CD4-positive, alpha-beta memory T cell (primary cell): Measurements from ENCODE around the gene ZBTB4. TPM values are rescaled to one million over a fixed set of nuclear protein-coding genes. Genes with fewer than 3 reads are reported as not detected.

Source experiments
- CTCF ChIA-PET: fragments of 350-600 bp; sonication (Branson Sonifier 250); formaldehyde crosslinking; loops from one replicate; lab custom pipeline; 2021; ENCODE audit warnings: inconsistent platforms; ENCODE audit not compliant: partially characterized antibody; lab: Charles Lee
- POLR2A ChIA-PET: fragments of 350-600 bp; sonication (Branson Sonifier 250); formaldehyde crosslinking; loops from one replicate; lab custom pipeline; 2021; ENCODE audit not compliant: partially characterized antibody; lab: Charles Lee
- DNase-seq, 5 donors: peaks; one replicate each; pipeline versions ENCODE4 v3.0.0 to v3.0.0-alpha.2; 2020 to 2022; ENCODE audit warnings: mixed read lengths in 1 of 5
- H3K27ac ChIP-seq: one replicate; pipeline ENCODE4 v1.7.0; 2013; ENCODE audit warnings: low read depth, low read length
- H3K27me3 ChIP-seq: 2 replicates; pipeline ENCODE4 v1.7.0; 2013; ENCODE audit warnings: mild to moderate bottlenecking, low read length, moderate library complexity; ENCODE audit not compliant: insufficient read depth
- H3K36me3 ChIP-seq: 2 replicates; pipeline ENCODE4 v1.7.0; 2013; ENCODE audit warnings: mild to moderate bottlenecking, low read length, moderate library complexity; ENCODE audit not compliant: insufficient read depth
- H3K4me1 ChIP-seq: 2 replicates; pipeline ENCODE4 v1.7.0; 2013; ENCODE audit warnings: mild to moderate bottlenecking, low read length, moderate library complexity; ENCODE audit not compliant: insufficient read depth
- H3K4me3 ChIP-seq, 2 donors: one replicate each; pipeline ENCODE4 v1.7.0; 2013; ENCODE audit warnings: low read length in 2 of 2, mild to moderate bottlenecking in 1 of 2
- H3K9me3 ChIP-seq, 2 donors: one replicate each; pipeline ENCODE4 v1.7.0; 2013; ENCODE audit warnings: low read length in 2 of 2, control low read depth in 1 of 2; ENCODE audit not compliant: control insufficient read depth in 1 of 2
- H3K27ac Mint-ChIP-seq, 7 donors: one replicate each; pipeline ENCODE4 v1.8.0; 2020 to 2021; ENCODE audit warnings: mixed read lengths in 7 of 7, mild to moderate bottlenecking in 6 of 7, inconsistent platforms in 3 of 7, moderate library complexity in 3 of 7
- H3K27me3 Mint-ChIP-seq, 2 donors: one replicate each; pipeline ENCODE4 v1.8.0; 2020 to 2021; ENCODE audit warnings: mixed read lengths in 2 of 2
- H3K36me3 Mint-ChIP-seq, 2 donors: one replicate each; pipeline ENCODE4 v1.8.0; 2020 to 2021; ENCODE audit warnings: mixed read lengths in 2 of 2, inconsistent platforms in 1 of 2, mild to moderate bottlenecking in 1 of 2
- H3K4me1 Mint-ChIP-seq, 4 donors: one replicate each; pipeline ENCODE4 v1.8.0; 2020 to 2021; ENCODE audit warnings: mixed read lengths in 4 of 4, mild to moderate bottlenecking in 1 of 4
- H3K4me3 Mint-ChIP-seq, 8 donors: one replicate each; pipeline ENCODE4 v1.8.0; 2020 to 2021; ENCODE audit warnings: mixed read lengths in 8 of 8, mild to moderate bottlenecking in 7 of 8, moderate library complexity in 6 of 8, inconsistent platforms in 3 of 8
- H3K9me3 Mint-ChIP-seq, 8 donors: one replicate each; pipeline ENCODE4 v1.8.0; 2020 to 2021; ENCODE audit warnings: mixed read lengths in 8 of 8, mild to moderate bottlenecking in 5 of 8, inconsistent platforms in 3 of 8, moderate library complexity in 1 of 8
- intact Hi-C: fragments of 100-400 bp; cut with micrococcal nuclease; formaldehyde crosslinking; loops from one replicate; pipeline ENCODE4 v1.15.1; 2023
- polyA plus RNA-seq, 2 donors: library from polyadenylated mRNA; unstranded; fragments of 300-500 nt; fragmentation: Illumina TruSeq; gene quantifications; one replicate each; pipeline ENCODE4 v1.2.3, GENCODE V29; 2021
- total RNA-seq, 2 experiments: library from RNA; stranded (reverse); gene quantifications; one replicate each; pipeline ENCODE4 v1.2.3, GENCODE V29; 2021

The ZBTB4 gene, protein sequence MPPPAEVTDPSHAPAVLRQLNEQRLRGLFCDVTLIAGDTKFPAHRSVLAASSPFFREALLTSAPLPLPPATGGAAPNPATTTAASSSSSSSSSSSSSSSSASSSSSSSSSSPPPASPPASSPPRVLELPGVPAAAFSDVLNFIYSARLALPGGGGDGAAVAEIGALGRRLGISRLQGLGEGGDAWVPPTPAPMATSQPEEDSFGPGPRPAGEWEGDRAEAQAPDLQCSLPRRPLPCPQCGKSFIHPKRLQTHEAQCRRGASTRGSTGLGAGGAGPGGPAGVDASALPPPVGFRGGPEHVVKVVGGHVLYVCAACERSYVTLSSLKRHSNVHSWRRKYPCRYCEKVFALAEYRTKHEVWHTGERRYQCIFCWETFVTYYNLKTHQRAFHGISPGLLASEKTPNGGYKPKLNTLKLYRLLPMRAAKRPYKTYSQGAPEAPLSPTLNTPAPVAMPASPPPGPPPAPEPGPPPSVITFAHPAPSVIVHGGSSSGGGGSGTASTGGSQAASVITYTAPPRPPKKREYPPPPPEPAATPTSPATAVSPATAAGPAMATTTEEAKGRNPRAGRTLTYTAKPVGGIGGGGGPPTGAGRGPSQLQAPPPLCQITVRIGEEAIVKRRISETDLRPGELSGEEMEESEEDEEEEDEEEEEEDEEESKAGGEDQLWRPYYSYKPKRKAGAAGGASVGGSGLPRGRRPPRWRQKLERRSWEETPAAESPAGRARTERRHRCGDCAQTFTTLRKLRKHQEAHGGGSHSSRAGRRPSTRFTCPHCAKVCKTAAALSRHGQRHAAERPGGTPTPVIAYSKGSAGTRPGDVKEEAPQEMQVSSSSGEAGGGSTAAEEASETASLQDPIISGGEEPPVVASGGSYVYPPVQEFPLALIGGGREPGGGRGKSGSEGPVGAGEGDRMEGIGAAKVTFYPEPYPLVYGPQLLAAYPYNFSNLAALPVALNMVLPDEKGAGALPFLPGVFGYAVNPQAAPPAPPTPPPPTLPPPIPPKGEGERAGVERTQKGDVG
- total RNA-seq (10 to 100 TPM; 75.2 to 75.7 TPM), polyA plus RNA-seq (10 to 100 TPM in 1 of 2 donors, 1 to 10 TPM in 1; 4.6 to 21.2 TPM)

DNA sequence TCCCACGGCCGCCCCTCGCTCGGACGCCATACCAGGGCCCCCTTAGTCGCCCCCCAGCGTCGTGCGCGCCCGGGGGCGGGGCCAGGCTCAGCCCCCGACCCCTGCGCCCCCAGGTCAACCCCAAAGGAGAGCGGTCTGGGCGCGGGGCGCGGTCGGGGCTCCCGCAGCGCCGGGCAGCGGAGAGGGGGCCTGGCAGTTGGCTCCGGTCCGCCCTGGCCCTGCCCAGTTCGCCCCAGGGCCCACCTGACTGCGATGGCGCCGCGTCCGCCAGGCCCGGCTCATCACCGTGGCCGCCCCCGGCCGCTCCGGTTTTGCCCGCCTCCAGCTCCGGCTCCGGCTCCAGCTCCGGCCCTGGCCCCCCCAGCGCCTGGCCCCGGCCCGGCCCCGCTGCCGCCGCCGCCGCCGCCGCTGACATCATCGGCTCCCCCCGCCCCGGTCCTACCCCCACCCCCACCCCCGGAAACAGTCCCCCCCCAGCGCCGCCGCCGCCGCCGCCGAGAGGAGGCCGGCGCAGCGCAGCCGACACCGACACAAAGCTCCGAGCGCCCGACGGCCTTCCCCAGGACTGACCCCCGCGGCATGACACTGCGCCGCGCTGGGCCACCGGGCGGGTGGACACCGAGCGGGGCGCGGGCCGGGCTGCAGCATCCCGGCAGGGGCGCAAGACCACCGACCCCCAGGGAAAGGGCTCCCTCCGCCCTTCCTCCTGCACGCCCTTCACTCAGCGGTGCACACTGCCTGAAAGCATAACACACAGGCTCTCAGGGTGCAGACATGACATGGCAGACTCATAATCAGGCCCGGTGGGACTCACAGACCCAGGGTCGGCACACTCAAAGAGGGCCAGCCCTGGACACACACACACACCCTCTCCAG lies at the start of gene ZBTB4:
Gene ZBTB4, minus strand, starts transcription at position 419 of the 876 bp plus-strand sequence. CDS start 12,830 bp downstream, outside the sequence.
- Histone ChIP-seq H3K27ac (peak within 1 kb of the TSS; percentile 97), H3K9me3 (no peaks in the 10 kb centered on the region), H3K36me3 (no peaks in the 10 kb centered on the region), H3K27me3 (no peaks in the 10 kb centered on the region), H3K4me3 (peak within 1 kb of the TSS; percentile 79 to 83), H3K4me1 (peaks cover 57% of the 10 kb centered on the region)
- Mint-ChIP-seq H3K27me3 (no peaks in the 10 kb centered on the region), H3K36me3 (peaks cover 0 to 37% of the 10 kb centered on the region in 2 donors), H3K4me3 (peak within 1 kb of the TSS; percentile 93 to 97 (median 94)), H3K9me3 (peaks cover 0 to 4% (median 0%) of the 10 kb centered on the region in 8 donors), H3K27ac (peak within 1 kb of the TSS; percentile 97 to 100 (median 97)), H3K4me1 (peaks cover 45 to 84% (median 63%) of the 10 kb centered on the region in 4 donors)
- intact Hi-C loops = loop anchor here (1.0 kb wide), 2 partner anchors 24 to 42 kb away; no protein-coding TSS in a partner anchor
- DNase-seq = peak; percentile 68 to 77 (median 71)
- ChIA-PET CTCF (interaction anchor here (0.7 to 3.4 kb wide), 6 partner anchors 8 to 239 kb away, joined by 3 to 23 read pairs (median 3); partner anchors contain the start of gene TMEM102), POLR2A (interaction anchor here (0.6 to 13.8 kb wide), 33 partner anchors 8 to 434 kb away, joined by 3 to 398 read pairs (median 5); partner anchors contain the start of genes ACADVL, ACAP1, CHRNB1 and DLG4)

DNA sequence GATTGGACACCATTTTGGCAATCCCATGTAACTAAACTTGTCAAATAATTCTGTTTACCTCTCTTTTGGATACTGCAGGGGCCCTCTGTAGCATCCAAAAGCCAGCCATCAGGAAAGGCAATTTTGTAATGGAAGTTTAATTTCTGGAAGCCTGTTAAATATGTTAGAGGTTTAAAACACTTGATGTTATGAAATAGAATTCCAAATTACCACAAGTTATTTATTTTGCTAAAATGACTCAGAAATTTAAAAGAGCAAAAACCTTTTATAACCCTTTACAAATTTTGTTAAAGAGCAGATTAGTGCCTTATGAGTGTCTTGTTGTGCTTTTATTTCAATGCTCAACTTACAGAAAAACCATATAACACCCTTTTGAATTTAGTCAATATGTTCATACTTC lies 49.4 kb upstream of the ZBTB4 start:
- Mint-ChIP-seq H3K27ac (no peak overlapping the region), H3K4me1 (no peaks in the 10 kb centered on the region), H3K9me3 (peaks cover 0 to 29% (median 7%) of the 10 kb centered on the region in 8 donors), H3K4me3 (no peak overlapping the region), H3K27me3 (no peaks in the 10 kb centered on the region), H3K36me3 (peaks cover 0 to 4% of the 10 kb centered on the region in 2 donors)
- intact Hi-C loops = no loop called here
- Histone ChIP-seq H3K27me3 (no peaks in the 10 kb centered on the region), H3K27ac (no peak overlapping the region), H3K4me1 (no peaks in the 10 kb centered on the region), H3K36me3 (no peaks in the 10 kb centered on the region), H3K4me3 (no peak overlapping the region), H3K9me3 (no peaks in the 10 kb centered on the region)
- CTCF ChIA-PET = no interaction called here
- POLR2A ChIA-PET = no interaction called here
- no peak for DNase-seq

DNA sequence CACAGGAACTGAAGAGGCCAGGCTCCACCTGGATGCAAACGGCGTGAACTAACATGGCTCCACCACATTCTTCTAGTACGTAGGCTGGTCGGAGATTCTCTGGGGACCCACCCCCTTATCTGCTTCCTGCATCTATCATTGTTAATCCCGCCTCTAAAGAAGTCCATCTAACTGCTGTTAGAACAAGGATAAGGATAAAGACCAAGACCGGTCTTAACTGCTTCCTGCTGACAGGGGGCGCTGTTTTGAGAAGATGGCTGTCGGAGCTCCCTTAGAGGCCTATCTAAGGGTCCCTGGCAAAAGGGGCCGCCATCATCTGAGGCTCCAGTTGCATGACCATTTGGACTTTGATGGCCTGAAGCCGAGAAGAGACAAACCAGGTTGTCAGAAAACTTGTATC lies 43.6 kb upstream of the ZBTB4 start:
- Mint-ChIP-seq H3K4me1 (peaks cover 3 to 6% (median 4%) of the 10 kb centered on the region in 4 donors), H3K27me3 (no peaks in the 10 kb centered on the region), H3K4me3 (peak overlapping the region in 1 of 8 donors; percentile 49), H3K27ac (peak overlapping the region in 3 of 7 donors; percentile 17 to 57 (median 45)), H3K36me3 (no peaks in the 10 kb centered on the region), H3K9me3 (peaks cover 0 to 8% (median 2%) of the 10 kb centered on the region in 8 donors)
- peak; percentile 43 to 60 (median 54) for DNase-seq
- H3K36me3 ChIP-seq = no peaks in the 10 kb centered on the region
- H3K4me3 ChIP-seq = no peak overlapping the region
- CTCF ChIA-PET = interaction anchor here (0.6 to 6.1 kb wide), 12 partner anchors 8 to 156 kb away, joined by 3 to 64 read pairs (median 4); partner anchors contain the start of gene SENP3
- H3K27ac ChIP-seq = no peak overlapping the region
- no peaks in the 10 kb centered on the region for H3K9me3 ChIP-seq
- H3K27me3 ChIP-seq = no peaks in the 10 kb centered on the region
- peaks cover 4% of the 10 kb centered on the region for H3K4me1 ChIP-seq
- intact Hi-C loops = loop anchor here (1.0 kb wide), 1 partner anchor 38 kb away; the partner anchor contains the start of gene SENP3
- POLR2A ChIA-PET = interaction anchor here (1.2 kb wide), 3 partner anchors 9 to 61 kb away, joined by 3 to 16 read pairs (median 4); partner anchors contain the start of genes MPDU1 and SENP3

DNA sequence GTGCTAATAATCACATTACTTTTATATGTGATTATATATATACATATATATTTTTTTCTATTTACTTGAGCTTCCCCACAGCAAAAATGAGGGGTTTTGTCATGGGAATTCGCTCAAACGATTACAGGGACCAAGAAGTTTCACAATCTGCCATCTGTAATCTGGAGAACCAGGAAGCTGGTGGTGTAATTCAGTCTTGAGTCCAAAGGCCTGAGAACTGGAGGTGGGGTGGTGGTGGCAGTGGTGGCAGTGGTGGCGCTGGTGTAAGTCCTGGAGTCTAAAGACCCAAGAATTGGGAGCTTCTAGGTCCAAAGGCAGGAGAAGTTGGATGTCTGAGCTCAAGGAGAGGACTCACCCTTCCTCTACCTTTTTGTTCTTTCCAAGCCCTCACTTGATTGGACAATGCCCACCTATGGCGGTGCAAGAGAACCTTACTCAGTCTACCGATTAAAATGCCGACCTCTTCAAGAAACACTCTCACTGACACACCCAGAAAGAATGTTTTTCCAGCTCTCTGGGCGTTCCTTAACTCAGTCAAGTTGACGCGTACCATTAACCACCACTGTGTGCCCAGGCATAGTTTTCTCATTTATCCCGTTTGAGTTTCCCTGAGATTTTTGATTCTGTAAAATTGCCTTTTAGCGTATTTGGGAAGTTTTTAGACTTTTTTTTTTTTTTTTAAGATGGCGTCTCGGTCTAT lies 36.6 kb upstream of the ZBTB4 start:
- no peak overlapping the region for H3K4me3 Mint-ChIP-seq
- Histone ChIP-seq H3K36me3 (peaks cover 31% of the 10 kb centered on the region), H3K4me3 (no peak overlapping the region), H3K27me3 (no peaks in the 10 kb centered on the region), H3K27ac (no peak overlapping the region), H3K4me1 (no peaks in the 10 kb centered on the region), H3K9me3 (no peaks in the 10 kb centered on the region)
- H3K27me3 Mint-ChIP-seq = no peaks in the 10 kb centered on the region
- H3K4me1 Mint-ChIP-seq = peaks cover 0 to 2% (median 0%) of the 10 kb centered on the region in 4 donors
- no peaks in the 10 kb centered on the region for H3K9me3 Mint-ChIP-seq
- H3K27ac Mint-ChIP-seq = peak overlapping the region in 4 of 7 donors; percentile 17 to 74 (median 50)
- POLR2A ChIA-PET = interaction anchor here (0.6 to 4.8 kb wide), 5 partner anchors 31 to 172 kb away, joined by 3 to 40 read pairs (median 7); partner anchors contain the start of genes SENP3, TP53 and WRAP53
- CTCF ChIA-PET = interaction anchor here (0.8 to 6.9 kb wide), 18 partner anchors 8 to 267 kb away, joined by 3 to 173 read pairs (median 7); partner anchors contain the start of genes ACAP1, SENP3, SOX15 and TMEM102
- intact Hi-C loops = loop anchor here (1.0 kb wide), 1 partner anchor 172 kb away; the partner anchor contains the start of gene WRAP53
- DNase-seq = no peak
- peaks cover 21 to 37% of the 10 kb centered on the region in 2 donors for H3K36me3 Mint-ChIP-seq

DNA sequence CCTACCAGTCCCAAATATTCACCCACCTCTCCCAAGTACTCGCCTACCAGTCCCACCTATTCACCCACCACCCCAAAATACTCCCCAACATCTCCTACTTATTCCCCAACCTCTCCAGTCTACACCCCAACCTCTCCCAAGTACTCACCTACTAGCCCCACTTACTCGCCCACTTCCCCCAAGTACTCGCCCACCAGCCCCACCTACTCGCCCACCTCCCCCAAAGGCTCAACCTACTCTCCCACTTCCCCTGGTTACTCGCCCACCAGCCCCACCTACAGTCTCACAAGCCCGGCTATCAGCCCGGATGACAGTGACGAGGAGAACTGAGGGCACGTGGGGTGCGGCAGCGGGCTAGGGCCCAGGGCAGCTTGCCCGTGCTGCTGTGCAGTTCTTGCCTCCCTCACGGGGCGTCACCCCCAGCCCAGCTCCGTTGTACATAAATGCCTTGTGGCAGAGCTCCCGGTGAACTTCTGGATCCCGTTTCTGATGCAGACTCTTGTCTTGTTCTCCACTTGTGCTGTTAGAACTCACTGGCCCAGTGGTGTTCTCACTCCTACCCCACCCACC lies 34.5 kb upstream of the ZBTB4 start:
- Histone ChIP-seq H3K4me1 (no peaks in the 10 kb centered on the region), H3K27me3 (no peaks in the 10 kb centered on the region), H3K9me3 (no peaks in the 10 kb centered on the region), H3K4me3 (no peak overlapping the region), H3K27ac (no peak overlapping the region), H3K36me3 (peaks cover 51% of the 10 kb centered on the region)
- H3K4me3 Mint-ChIP-seq = peak overlapping the region in 1 of 8 donors; percentile 35
- H3K9me3 Mint-ChIP-seq = no peaks in the 10 kb centered on the region
- peaks cover 0 to 2% (median under 1%) of the 10 kb centered on the region in 4 donors for H3K4me1 Mint-ChIP-seq
- no peak for DNase-seq
- peaks cover 36 to 58% of the 10 kb centered on the region in 2 donors for H3K36me3 Mint-ChIP-seq
- H3K27ac Mint-ChIP-seq = peak overlapping the region in 2 of 7 donors; percentile 43 to 59
- H3K27me3 Mint-ChIP-seq = no peaks in the 10 kb centered on the region
- ChIA-PET POLR2A (interaction anchor here (0.6 to 4.8 kb wide), 16 partner anchors 10 to 174 kb away, joined by 3 to 40 read pairs (median 4); partner anchors contain the start of genes POLR2A, SENP3, TP53 and WRAP53), CTCF (interaction anchor here (0.7 to 6.9 kb wide), 36 partner anchors 9 to 234 kb away, joined by 3 to 173 read pairs (median 6); partner anchors contain the start of genes ACAP1, SENP3, SOX15 and TMEM102)
- intact Hi-C loops = loop anchor here (1.0 kb wide), 2 partner anchors 47 to 75 kb away; partner anchors contain the start of gene SENP3
